HPDE6-E6E7 (cell line): Measurements from ENCODE around the gene SLBP.

ENCODE experiments used
- DNase-seq: peaks from one replicate; pipeline ENCODE4 v3.0.0; 2011; ENCODE audit warnings: missing footprints; ENCODE audit errors: extremely low spot score

SLBP gene

GRCh38 chr4:1749370-1749769, 37.3 kb upstream of the SLBP start:
- DNase-seq, result no peak

GRCh38 chr4:1748465-1748995, 36.4 kb upstream of the SLBP start:
- peak; percentile 87 for DNase-seq

DNA sequence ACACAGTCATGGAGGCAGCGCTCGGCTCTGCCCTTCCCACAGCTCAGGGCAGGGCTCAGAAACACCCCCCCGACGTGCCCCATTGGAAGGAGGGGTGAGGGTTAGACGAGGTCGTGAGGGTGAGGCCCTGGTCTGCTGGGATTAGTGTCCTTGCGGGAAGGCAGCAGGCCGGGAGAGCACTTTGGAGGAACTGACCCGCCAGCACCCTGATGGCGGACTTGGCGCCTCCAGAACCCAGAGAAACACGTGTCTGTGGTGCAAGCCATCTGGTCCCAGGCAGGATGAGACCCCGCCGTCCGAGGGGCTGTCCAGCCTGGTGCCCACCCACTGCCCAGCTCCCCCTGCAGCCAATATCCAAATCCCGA, 35.5 kb upstream of the SLBP start:
- no peak for DNase-seq

GRCh38 chr4:1746919-1747602, 34.9 kb upstream of the SLBP start:
- DNase-seq, result no peak

GRCh38 chr4:1746265-1746691, 34.2 kb upstream of the SLBP start:
- DNase-seq, result peak; percentile 53

GRCh38 chr4:1745697-1746096, 33.6 kb upstream of the SLBP start:
- no peak for DNase-seq

DNA sequence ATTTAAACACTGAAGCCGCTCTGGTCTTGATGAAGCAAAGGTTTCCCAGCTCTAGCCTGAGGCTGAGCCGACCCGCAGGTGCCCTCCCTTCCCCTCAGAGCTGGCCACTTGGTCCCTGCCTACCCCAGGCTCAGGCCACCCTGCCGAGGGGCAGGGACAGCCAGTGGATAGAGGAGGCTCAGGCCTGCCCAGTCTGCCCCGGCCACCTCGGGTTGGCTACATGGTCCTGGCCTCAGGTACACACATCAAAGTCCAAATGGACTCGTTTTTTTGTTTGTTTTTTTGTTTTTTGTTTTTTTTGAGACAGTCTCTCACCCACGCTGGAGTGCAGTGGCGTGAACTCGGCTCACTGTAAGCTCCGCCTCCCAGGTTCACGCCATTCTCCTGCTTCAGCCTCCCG, 33.0 kb upstream of the SLBP start:
- DNase-seq, result no peak

GRCh38 chr4:1744552-1744951, 32.4 kb upstream of the SLBP start:
- no peak for DNase-seq

DNA sequence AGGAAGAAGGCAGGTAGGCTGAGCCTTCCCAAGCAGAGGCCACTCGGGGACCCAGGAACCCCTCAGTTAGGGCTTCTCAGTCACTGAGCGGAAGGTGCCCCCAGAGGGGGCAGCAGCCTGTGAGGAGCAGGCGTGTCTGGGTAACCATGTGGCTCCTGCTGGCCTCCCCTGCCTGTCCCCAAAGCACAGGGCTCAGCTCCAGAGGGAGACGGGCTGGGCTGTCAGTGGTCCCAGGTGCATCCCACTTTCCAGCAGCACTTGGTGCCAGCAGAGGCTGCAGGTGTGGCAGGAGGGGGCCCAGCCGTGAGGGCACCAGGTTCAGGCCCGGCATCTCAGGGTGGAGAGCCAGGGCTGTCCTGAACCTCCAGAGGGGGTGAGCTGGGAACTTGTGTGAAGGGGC, 31.9 kb upstream of the SLBP start:
- DNase-seq, result no peak

DNA sequence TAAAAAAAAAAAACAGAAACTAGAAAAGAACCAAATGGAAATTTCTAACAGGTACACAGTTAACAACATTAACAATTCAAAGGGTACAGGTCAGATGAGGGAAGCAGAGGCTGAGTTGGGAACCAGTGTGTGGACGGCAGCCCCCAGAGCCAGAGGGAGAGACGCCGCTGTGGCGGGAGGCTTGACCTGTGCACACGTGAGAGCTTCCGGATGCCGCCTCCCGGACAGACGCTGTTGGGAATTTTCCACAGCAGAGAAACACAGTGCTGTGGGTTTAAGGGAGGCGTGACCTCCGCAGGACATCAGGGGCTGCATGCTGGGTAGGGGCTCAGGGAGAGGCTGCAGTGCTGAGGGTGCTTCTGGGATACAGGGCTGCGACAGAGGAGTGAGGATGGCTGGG, 31.4 kb upstream of the SLBP start:
- no peak for DNase-seq

- no peak for DNase-seq
Measured at GRCh38 chr4:1741208-1741607, 29.1 kb upstream of the SLBP start.

DNA sequence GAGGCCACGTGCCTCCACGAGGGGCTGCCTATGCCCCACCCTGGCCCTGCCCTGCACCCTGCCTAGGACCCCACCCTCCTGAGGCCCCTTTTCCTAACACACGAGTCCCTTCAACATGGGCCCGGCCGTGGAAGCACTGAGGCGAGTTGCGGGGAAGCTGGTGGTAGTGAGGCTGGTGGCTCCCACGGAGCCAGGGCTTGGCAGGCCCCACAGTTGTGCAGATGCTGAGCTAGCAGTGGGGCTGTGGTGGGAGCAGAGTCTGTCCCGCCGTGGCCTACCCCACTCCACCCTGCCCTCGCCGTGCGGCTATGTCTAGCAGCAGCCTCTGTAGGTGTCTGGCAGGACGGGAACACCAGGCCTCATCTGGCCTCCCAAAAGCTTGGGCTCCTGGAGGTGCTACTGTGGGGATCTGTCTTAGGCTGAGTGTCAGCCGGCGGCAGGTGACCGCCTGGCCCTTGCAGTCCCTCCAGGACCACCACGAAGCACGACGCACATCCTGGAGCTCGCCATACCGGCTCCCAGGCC, 28.0 kb upstream of the SLBP start:
- no peak for DNase-seq

- no peak for DNase-seq
Measured at GRCh38 chr4:1739358-1739757, 27.2 kb upstream of the SLBP start.

DNA sequence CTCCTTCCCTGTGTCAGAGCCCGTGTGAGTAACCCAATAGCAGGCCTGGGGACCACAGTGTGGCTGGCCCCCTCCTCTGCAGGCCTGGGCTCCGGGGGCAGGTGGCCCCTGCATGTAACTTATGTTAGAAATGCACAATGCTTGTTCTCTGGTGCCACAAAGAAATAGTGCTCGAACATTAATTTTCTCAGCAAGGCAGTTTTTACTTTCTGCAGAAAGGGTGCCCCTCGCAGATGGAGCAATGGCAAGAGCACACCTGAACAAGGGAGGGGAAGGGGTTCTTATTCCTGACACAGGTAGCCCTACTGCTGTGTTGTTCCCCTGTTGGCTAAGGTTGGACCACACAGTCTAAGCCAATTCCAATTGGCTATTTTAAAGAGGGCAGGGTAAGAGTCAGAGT, 26.3 kb upstream of the SLBP start:
- DNase-seq, result no peak

GRCh38 chr4:1737666-1738065, 25.5 kb upstream of the SLBP start:
- no peak for DNase-seq

GRCh38 chr4:1736812-1737211, 24.7 kb upstream of the SLBP start:
- no peak for DNase-seq

DNA sequence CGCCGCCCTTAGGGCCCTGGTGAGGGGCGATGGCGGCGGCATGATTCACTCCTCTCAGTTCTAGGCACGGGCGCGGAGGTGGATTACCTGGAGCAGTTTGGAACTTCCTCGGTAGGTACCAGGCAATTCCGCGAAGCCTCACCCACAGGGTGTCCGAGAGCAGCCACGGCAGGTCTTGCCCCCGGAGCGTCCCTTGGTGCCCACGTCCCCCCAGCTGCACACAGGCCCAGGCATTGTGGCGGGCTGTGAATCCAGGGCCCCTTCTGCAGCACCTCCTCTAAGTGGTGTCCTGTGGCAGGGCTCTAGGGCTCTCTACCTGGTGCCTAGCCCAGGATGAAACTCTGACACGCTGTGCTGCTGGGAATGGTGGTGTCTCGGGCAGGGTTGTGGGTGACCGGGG, 23.1 kb upstream of the SLBP start:
- DNase-seq, result no peak

GRCh38 chr4:1732911-1733310, 20.8 kb upstream of the SLBP start:
- no peak for DNase-seq

GRCh38 chr4:1731180-1731579, 19.1 kb upstream of the SLBP start:
- peak; percentile 65 for DNase-seq

DNA sequence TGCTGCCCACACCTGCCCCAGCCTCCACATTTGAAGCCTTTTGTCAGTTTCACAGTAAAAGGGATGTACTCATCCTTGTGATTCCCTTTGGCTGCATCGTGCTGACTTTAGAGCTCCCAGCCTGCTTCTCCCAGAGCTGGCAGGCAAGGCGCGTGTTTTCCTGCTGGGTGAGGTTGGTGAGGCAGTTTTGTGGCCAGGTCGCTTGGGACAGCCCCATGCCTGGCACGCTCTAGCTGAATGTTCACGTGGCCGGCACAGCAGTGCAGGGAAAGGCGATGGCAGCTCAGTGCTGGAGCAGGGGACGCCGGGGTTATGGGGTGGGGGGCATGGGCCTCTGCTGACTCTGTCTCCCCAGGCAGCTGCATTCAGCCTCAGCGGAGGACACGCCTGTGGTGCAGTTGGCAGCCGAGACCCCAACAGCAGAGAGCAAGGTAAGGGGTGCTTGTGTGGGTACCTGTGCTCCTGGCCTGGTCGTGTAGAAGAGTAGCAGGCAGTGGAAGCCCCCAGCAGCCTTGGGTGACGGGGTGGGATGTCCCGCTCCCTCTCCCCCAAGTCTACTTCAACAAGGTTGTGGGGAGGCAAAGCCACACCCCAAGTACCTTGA, 18.5 kb upstream of the SLBP start:
- no peak for DNase-seq

- DNase-seq, result no peak
Measured at GRCh38 chr4:1728061-1728980, 16.2 kb upstream of the SLBP start.
